HCT116 (cell line): ENCODE data around the gene C12orf75. TPM values are rescaled to one million over a fixed set of nuclear protein-coding genes. Genes with fewer than 3 reads are reported as not detected.

Experiments used
- ATAC-seq: fragments of 200-7000 bp; cut with Tn5 transposase; 2 replicates; pipeline ENCODE4 v1.9.1; 2020; ENCODE audit warnings: mild to moderate bottlenecking, moderate library complexity
- BruUV-seq: library from RNA; stranded (reverse); fragments of 400-500 nt; replicated peaks from 2 replicates; lab custom pipeline; 2021; lab: Mats Ljungman, UMichigan
- CTCF ChIA-PET: fragments of 300-600 bp; sonication (Branson Sonifier 250); formaldehyde crosslinking; loops from one replicate; lab custom pipeline; 2021; ENCODE audit warnings: antibody characterized with exemption; lab: Charles Lee
- POLR2A ChIA-PET: fragments of 300-600, 350-600 bp; sonication (Branson Sonifier 250); formaldehyde crosslinking; loops from one replicate; lab custom pipeline; 2021; ENCODE audit warnings: antibody characterized with exemption; lab: Charles Lee
- RAD21 ChIA-PET, 2 experiments: fragments of 300-600 bp; sonication (Branson Sonifier 250); formaldehyde crosslinking; loops; one replicate each; lab custom pipeline; 2023; ENCODE audit warnings: low total read pairs in 2 of 2; ENCODE audit not compliant: uncharacterized antibody in 2 of 2, unreplicated experiment in 2 of 2, low non-redundant PET in 1 of 2; lab: Charles Lee
- DNase-seq: peaks from one replicate; pipeline ENCODE4 v3.0.0-alpha.2; 2010; ENCODE audit warnings: low read depth, low spot score
- H2AFZ ChIP-seq: fragments of 200-600 bp; shearing (Covaris generic), sonication (generic); 2 replicates; pipeline ENCODE4 v1.6.1; 2017; ENCODE audit warnings: low read depth, mixed run types, mixed read lengths, antibody characterized with exemption, low read length; ENCODE audit not compliant: poor library complexity, severe bottlenecking
- H3K27ac ChIP-seq: 2 replicates; pipeline ENCODE4 v1.5.1; 2012; ENCODE audit warnings: low read depth, low read length
- H3K27me3 ChIP-seq: fragments of 200-600 bp; sonication (generic); 2 replicates; pipeline ENCODE4 v1.6.1; 2016; ENCODE audit warnings: mixed run types, low read length, mixed read lengths; ENCODE audit not compliant: insufficient read depth
- H3K36me3 ChIP-seq, 2 experiments: fragments of 200-500 bp in 1 of 2; fragments of 200-600 bp in 1 of 2; sonication (Bioruptor generic) in 1 of 2; sonication (generic) in 1 of 2; 2 replicates each; pipeline versions ENCODE4 v1.5.1 to v1.6.1; 2014 to 2016; ENCODE audit warnings: low read length in 2 of 2, inconsistent platforms in 1 of 2, mixed read lengths in 1 of 2, mixed run types in 1 of 2; ENCODE audit not compliant: insufficient read depth in 2 of 2, control insufficient read depth in 1 of 2
- H3K4me1 ChIP-seq, 2 experiments: fragments of 200-600 bp in 1 of 2; sonication (generic) in 1 of 2; 2 replicates each; pipeline versions ENCODE4 v1.5.1 to v1.6.1; 2012 to 2017; ENCODE audit warnings: low read length in 2 of 2, inconsistent platforms in 1 of 2, mild to moderate bottlenecking in 1 of 2, mixed read lengths in 1 of 2, mixed run types in 1 of 2, moderate library complexity in 1 of 2; ENCODE audit not compliant: insufficient read depth in 2 of 2, control insufficient read depth in 1 of 2
- H3K4me2 ChIP-seq: fragments of 200-600 bp; sonication (generic); 2 replicates; pipeline ENCODE4 v1.6.1; 2017; ENCODE audit warnings: mixed run types, low read length, mixed read lengths
- H3K4me3 ChIP-seq, 2 experiments: fragments of 200-600 bp in 1 of 2; sonication (generic) in 1 of 2; replicated peaks in 1 of 2; 2 replicates each; pipeline ENCODE4 v1.5.1; 2011 to 2016; ENCODE audit warnings: low read length in 2 of 2, control low read depth in 1 of 2, low read depth in 1 of 2, mild to moderate bottlenecking in 1 of 2, mixed read lengths in 1 of 2, mixed run types in 1 of 2
- H3K79me2 ChIP-seq: fragments of 200-600 bp; sonication (generic); 2 replicates; pipeline ENCODE4 v1.6.1; 2017; ENCODE audit warnings: mild to moderate bottlenecking, mixed run types, low read length, moderate library complexity, mixed read lengths; ENCODE audit not compliant: insufficient read depth
- H3K9ac ChIP-seq: fragments of 200-600 bp; sonication (generic); 2 replicates; pipeline ENCODE4 v1.6.1; 2016; ENCODE audit warnings: low read length, mixed read lengths
- H3K9me2 ChIP-seq: fragments of 200-600 bp; sonication (generic), shearing (Covaris generic); 2 replicates; pipeline ENCODE4 v1.6.1; 2017; ENCODE audit warnings: mixed run types, mild to moderate bottlenecking, moderate library complexity; ENCODE audit not compliant: insufficient read depth
- H3K9me3 ChIP-seq, 2 experiments: fragments of 200-500 bp in 1 of 2; fragments of 200-600 bp in 1 of 2; sonication (Bioruptor generic) in 1 of 2; sonication (generic) in 1 of 2; 2 replicates each; pipeline ENCODE4 v1.6.1; 2014 to 2017; ENCODE audit warnings: low read length in 2 of 2, mixed read lengths in 2 of 2, inconsistent platforms in 1 of 2, low read depth in 1 of 2, mild to moderate bottlenecking in 1 of 2, mixed run types in 1 of 2, moderate library complexity in 1 of 2; ENCODE audit not compliant: control insufficient read depth in 1 of 2, insufficient read depth in 1 of 2
- H4K20me1 ChIP-seq: fragments of 200-600 bp; sonication (generic), shearing (Covaris generic); 2 replicates; pipeline ENCODE4 v1.6.1; 2017; ENCODE audit warnings: mixed run types, mild to moderate bottlenecking, moderate library complexity; ENCODE audit not compliant: insufficient read depth
- CBX3 ChIP-seq: IDR thresholded peaks from 2 replicates; pipeline ENCODE4 v1.6.1; 2012; ENCODE audit warnings: low read depth
- CTCF ChIP-seq, 3 experiments: fragments of 200-600 bp in 1 of 3; sonication (generic) in 1 of 3; IDR thresholded peaks in 2 of 3; conservative IDR thresholded peaks in 1 of 3; 2 replicates each; pipeline ENCODE4 v1.5.1; 2012 to 2017; ENCODE audit warnings: low read depth in 2 of 3, low read length in 2 of 3, antibody characterized with exemption in 1 of 3, borderline replicate concordance in 1 of 3, control low read depth in 1 of 3, mild to moderate bottlenecking in 1 of 3, mixed read lengths in 1 of 3, mixed run types in 1 of 3, moderate library complexity in 1 of 3; ENCODE audit not compliant: insufficient read depth in 1 of 3
- ELF1 ChIP-seq: IDR thresholded peaks from 2 replicates; pipeline ENCODE4 v1.6.1; 2012; ENCODE audit warnings: low read depth, borderline replicate concordance
- FOSL1 ChIP-seq: IDR thresholded peaks from 2 replicates; pipeline ENCODE4 v1.6.1; 2012; ENCODE audit warnings: low read depth
- JUND ChIP-seq: IDR thresholded peaks from 2 replicates; pipeline ENCODE4 v1.6.1; 2012
- MAX ChIP-seq: IDR thresholded peaks from 2 replicates; pipeline ENCODE4 v1.6.1; 2012
- POLR2A ChIP-seq: IDR thresholded peaks from 2 replicates; pipeline ENCODE4 v1.7.0; 2011; ENCODE audit warnings: borderline replicate concordance; ENCODE audit not compliant: insufficient read depth, insufficient read length; ENCODE audit errors: extremely low read depth
- POLR2AphosphoS5 ChIP-seq: IDR thresholded peaks from 2 replicates; pipeline ENCODE4 v1.6.1; 2011; ENCODE audit warnings: mild to moderate bottlenecking, low read depth, low read length, moderate library complexity
- RAD21 ChIP-seq: IDR thresholded peaks from 2 replicates; pipeline ENCODE4 v1.6.1; 2012; ENCODE audit warnings: low read depth, mild to moderate bottlenecking
- SIN3A ChIP-seq: IDR thresholded peaks from 2 replicates; pipeline ENCODE4 v1.6.1; 2012; ENCODE audit warnings: low read depth
- SRF ChIP-seq: IDR thresholded peaks from 2 replicates; pipeline ENCODE4 v1.6.1; 2012; ENCODE audit warnings: low read depth
- TCF7L2 ChIP-seq: IDR thresholded peaks from 2 replicates; pipeline ENCODE4 v1.7.0; 2011; ENCODE audit warnings: borderline replicate concordance, inconsistent platforms; ENCODE audit not compliant: insufficient read depth, insufficient read length; ENCODE audit errors: extremely low read depth
- ZFX ChIP-seq: fragments of 450-650 bp; IDR thresholded peaks from 2 replicates; pipeline ENCODE4 v1.6.1; 2017
- intact Hi-C: fragments of 100-400 bp; cut with micrococcal nuclease; formaldehyde crosslinking; loops from 2 replicates; pipeline ENCODE4 v1.10.0; 2022
- total RNA-seq: library from RNA; stranded (reverse); gene quantifications from one replicate; pipeline ENCODE4 v1.2.1, GENCODE V29; 2021; ENCODE audit not compliant: unreplicated experiment

Gene C12orf75
- total RNA-seq, 1 experiment from 2014 or later = 81.0 TPM

GRCh38 chr12:105347499-105347898, 17.0 kb downstream of the C12orf75 start:
- Histone ChIP-seq H3K27me3 (no peaks in the 10 kb centered on the region), H3K9me3 (no peaks in the 10 kb centered on the region), H3K9me2 (no peaks in the 10 kb centered on the region), H4K20me1 (no peaks in the 10 kb centered on the region), H3K36me3 (no peaks in the 10 kb centered on the region), H2AFZ (no peak overlapping the region)
- RAD21 ChIA-PET = no interaction called here
- ATAC-seq = no peak
- intact Hi-C loops = no loop called here
- no TSS peak for BruUV-seq
- no peak for TF ChIP-seq CBX3
- TF ChIP-seq CTCF (IDR thresholded peaks at IDR 0.05 in 2 of 3, conservative IDR thresholded peaks at IDR 0.05 in 1 of 3; ENCODE audit: borderline replicate concordance in 1 of 3, insufficient read depth in 1 of 3, low read depth in 2 of 3, low read length in 2 of 3) = no peak
- no peak for TF ChIP-seq POLR2AphosphoS5
- no peak for TF ChIP-seq POLR2A
- no peak for TF ChIP-seq MAX
- no peak for TF ChIP-seq RAD21
- TF ChIP-seq SIN3A = no peak
- no peak for TF ChIP-seq FOSL1
- TF ChIP-seq ZFX = no peak
- TF ChIP-seq ELF1 = no peak
- TF ChIP-seq SRF = no peak
- TF ChIP-seq TCF7L2 = no peak
- TF ChIP-seq JUND = no peak
- TF ChIP-seq, all 23 proteins: peak for 0
- no peak overlapping the region for H3K9ac ChIP-seq
- peaks cover 0 to 3% of the 10 kb centered on the region in 2 experiments; a peak in 1 of 4 replicates for H3K4me1 ChIP-seq
- H3K4me2 ChIP-seq = no peak overlapping the region
- ChIA-PET CTCF (no interaction called here), POLR2A (no interaction called here)
- no peak overlapping the region for H3K4me3 ChIP-seq
- DNase-seq = no peak
- no peaks in the 10 kb centered on the region; the same call in none of the 2 replicates for H3K79me2 ChIP-seq
- H3K27ac ChIP-seq = no peak overlapping the region
